SK-N-SH (cell line): ENCODE data around the gene DNAJA3. TPM values are rescaled to one million over a fixed set of nuclear protein-coding genes. Genes with fewer than 3 reads are reported as not detected.

Experiments
- CTCF ChIA-PET: fragments of 300-600, 350-600 bp; formaldehyde crosslinking; extraction: SDS; loops from one replicate; lab custom pipeline; 2021; lab: Yijun Ruan, JAX
- POLR2A ChIA-PET: fragments of 350-600 bp; sonication (Branson Sonifier 250); formaldehyde crosslinking; extraction: SDS; loops from one replicate; lab custom pipeline; 2020; ENCODE audit warnings: antibody characterized with exemption, inconsistent platforms; lab: Yijun Ruan, JAX
- DNase-seq: peaks from one replicate; pipeline ENCODE4 v3.0.0; 2012
- H2AFZ ChIP-seq: fragments of 200-600 bp; sonication (generic); 2 replicates; pipeline ENCODE4 v1.8.1; 2016; ENCODE audit warnings: antibody characterized with exemption, mild to moderate bottlenecking, low read depth
- H3F3A ChIP-seq: fragments of 200-600 bp; sonication (generic); replicated peaks from 2 replicates; pipeline ENCODE3; 2016; ENCODE audit warnings: antibody characterized with exemption, mild to moderate bottlenecking; ENCODE audit not compliant: insufficient read depth
- H3K27ac ChIP-seq, 2 experiments: fragments of 200-500 bp in 1 of 2; fragments of 200-600 bp in 1 of 2; sonication (Bioruptor generic) in 1 of 2; sonication (generic), shearing (Covaris generic) in 1 of 2; 2 replicates each; pipeline versions ENCODE4 v1.5.1 to v1.6.1; 2014 to 2016; ENCODE audit warnings: low read depth in 2 of 2, inconsistent platforms in 1 of 2, low read length in 1 of 2, mild to moderate bottlenecking in 1 of 2, mixed read lengths in 1 of 2
- H3K27me3 ChIP-seq: fragments of 200-600 bp; sonication (generic), shearing (Covaris generic); 2 replicates; pipeline ENCODE4 v1.6.1; 2016; ENCODE audit warnings: mixed run types; ENCODE audit not compliant: insufficient read depth
- H3K36me3 ChIP-seq, 2 experiments: fragments of 200-500 bp in 1 of 2; fragments of 200-600 bp in 1 of 2; sonication (Bioruptor generic) in 1 of 2; sonication (generic) in 1 of 2; replicated peaks in 1 of 2; 2 replicates each; pipeline versions ENCODE3 to v1.5.1; 2014 to 2016; ENCODE audit warnings: low read length in 1 of 2, mild to moderate bottlenecking in 1 of 2; ENCODE audit not compliant: insufficient read depth in 2 of 2, control insufficient read depth in 1 of 2
- H3K4me1 ChIP-seq, 2 experiments: fragments of 200-500 bp in 1 of 2; fragments of 200-600 bp in 1 of 2; sonication (Bioruptor generic) in 1 of 2; sonication (generic), shearing (Covaris generic) in 1 of 2; 2 replicates each; pipeline versions ENCODE4 v1.5.1 to v1.6.1; 2014 to 2016; ENCODE audit warnings: low read depth in 1 of 2, low read length in 1 of 2, mixed run types in 1 of 2; ENCODE audit not compliant: insufficient read depth in 2 of 2, control insufficient read depth in 1 of 2
- H3K4me2 ChIP-seq: fragments of 200-600 bp; sonication (generic), shearing (Covaris generic); 2 replicates; pipeline ENCODE4 v1.6.1; 2017; ENCODE audit warnings: mixed run types
- H3K4me3 ChIP-seq, 2 experiments: fragments of 200-500 bp in 1 of 2; fragments of 200-600 bp in 1 of 2; sonication (Bioruptor generic) in 1 of 2; sonication (generic), shearing (Covaris generic) in 1 of 2; 2 replicates each; pipeline versions ENCODE4 v1.5.1 to v1.8.1; 2014 to 2016; ENCODE audit warnings: low read depth in 2 of 2, inconsistent platforms in 1 of 2, low read length in 1 of 2, mild to moderate bottlenecking in 1 of 2, mixed read lengths in 1 of 2, moderate library complexity in 1 of 2
- H3K79me2 ChIP-seq: fragments of 200-600 bp; sonication (generic); 2 replicates; pipeline ENCODE4 v1.8.1; 2017; ENCODE audit warnings: mild to moderate bottlenecking; ENCODE audit not compliant: insufficient read depth
- H3K9ac ChIP-seq: fragments of 200-600 bp; sonication (generic); 2 replicates; pipeline ENCODE4 v1.6.1; 2017; ENCODE audit warnings: mixed run types
- H3K9me2 ChIP-seq: fragments of 200-600 bp; sonication (generic); 2 replicates; pipeline ENCODE4 v1.6.1; 2017; ENCODE audit warnings: mixed run types
- H3K9me3 ChIP-seq: fragments of 200-600 bp; sonication (generic); 2 replicates; pipeline ENCODE4 v1.6.1; 2017; ENCODE audit warnings: mixed run types, mild to moderate bottlenecking, moderate library complexity
- H4K20me1 ChIP-seq: fragments of 200-600 bp; sonication (generic); 2 replicates; pipeline ENCODE4 v1.6.1; 2017; ENCODE audit warnings: mild to moderate bottlenecking, mixed run types; ENCODE audit not compliant: insufficient read depth
- CTCF ChIP-seq: fragments of 200-600 bp; sonication (generic); IDR thresholded peaks from 2 replicates; pipeline ENCODE4 v1.6.1; 2017; ENCODE audit warnings: antibody characterized with exemption, mild to moderate bottlenecking, moderate library complexity
- FOXM1 ChIP-seq: IDR thresholded peaks from 2 replicates; pipeline ENCODE4 v1.4.0; 2012; ENCODE audit warnings: low read depth, mild to moderate bottlenecking
- GABPA ChIP-seq: IDR thresholded peaks from 2 replicates; pipeline ENCODE4 v1.4.0; 2012; ENCODE audit warnings: low read depth, mild to moderate bottlenecking
- MAX ChIP-seq: IDR thresholded peaks from 2 replicates; pipeline ENCODE4 v1.4.0; 2012; ENCODE audit warnings: low read depth
- MEF2A ChIP-seq: IDR thresholded peaks from 2 replicates; pipeline ENCODE4 v1.4.0; 2012; ENCODE audit warnings: low read depth, borderline replicate concordance
- NFIC ChIP-seq: IDR thresholded peaks from 2 replicates; pipeline ENCODE4 v1.4.0; 2012; ENCODE audit warnings: borderline replicate concordance
- PBX3 ChIP-seq: IDR thresholded peaks from 2 replicates; pipeline ENCODE4; 2012
- RFX5 ChIP-seq: IDR thresholded peaks from 2 replicates; pipeline ENCODE4 v1.6.1; 2012; ENCODE audit warnings: mild to moderate bottlenecking, improper control_type of control experiment, low read length
- SIN3A ChIP-seq: IDR thresholded peaks from 2 replicates; pipeline ENCODE4 v1.6.1; 2012; ENCODE audit warnings: low read depth, mild to moderate bottlenecking, low read length, moderate library complexity, borderline replicate concordance
- SMC3 ChIP-seq: IDR thresholded peaks from 2 replicates; pipeline ENCODE4 v1.6.1; 2012; ENCODE audit warnings: low read depth, low read length, improper control_type of control experiment
- TEAD4 ChIP-seq: IDR thresholded peaks from 2 replicates; pipeline ENCODE4 v1.4.0; 2012; ENCODE audit warnings: mild to moderate bottlenecking, borderline replicate concordance; ENCODE audit not compliant: insufficient read depth
- USF1 ChIP-seq: IDR thresholded peaks from 2 replicates; pipeline ENCODE4 v1.4.0; 2012; ENCODE audit warnings: low read depth, borderline replicate concordance
- USF2 ChIP-seq: fragments of 150-350 bp; IDR thresholded peaks from 2 replicates; pipeline ENCODE4 v1.6.1; 2017; ENCODE audit warnings: antibody characterized with exemption, low read length, low read depth, borderline replicate concordance
- WGBS: methylation state at CpG from one replicate; pipeline ENCODE4 v1.1.6; 2017; ENCODE audit warnings: low lambda C conversion rate; 5-methylcytosine and 5-hydroxymethylcytosine counted together
- polyA plus RNA-seq, 3 experiments: library from polyadenylated mRNA; depleted of rRNA; stranded (reverse); fragments of >200 nt; gene quantifications; 2 replicates each; pipeline ENCODE4 v1.2.3, GENCODE V29; 2012

DNAJA3 gene
- polyA plus RNA-seq, 1 of the 3 experiments (the other 2 are of a cell fraction), result 52.6 TPM

GRCh38 chr16:4376893-4377572 lies 48.6 kb upstream of the DNAJA3 start:
- ChIA-PET CTCF (interaction anchor here (0.9 to 32.1 kb wide), 10 partner anchors 9 to 107 kb away, joined by 3 to 558 read pairs (median 5); no protein-coding TSS in a partner anchor), POLR2A (interaction anchor here (2.1 kb wide), 1 partner anchor 15 kb away, joined by 11 read pairs; no protein-coding TSS in a partner anchor)
- Histone ChIP-seq H3K9me2 (no peaks in the 10 kb centered on the region), H2AFZ (no peak overlapping the region), H4K20me1 (peaks cover 59% of the 10 kb centered on the region), H3K4me2 (peak overlapping the region; percentile 91; the same call in 1 of the 2 replicates), H3F3A (peaks cover 24% of the 10 kb centered on the region), H3K4me1 (peaks cover 32 to 68% of the 10 kb centered on the region in 2 experiments), H3K27ac (peak overlapping the region in 1 of 2 experiments; percentile 76; a peak in 1 of 4 replicates), H3K4me3 (no peak overlapping the region), H3K9me3 (no peaks in the 10 kb centered on the region), H3K9ac (no peak overlapping the region; the same call in 1 of the 2 replicates), H3K27me3 (no peaks in the 10 kb centered on the region), H3K79me2 (peaks cover 67% of the 10 kb centered on the region), H3K36me3 (peaks cover 0 to 20% of the 10 kb centered on the region in 2 experiments)
- DNase-seq, result no peak
- no peak for TF ChIP-seq NFIC
- TF ChIP-seq RFX5, result no peak
- no peak for TF ChIP-seq SMC3
- TF ChIP-seq USF1, result no peak
- TF ChIP-seq SIN3A, result no peak
- TF ChIP-seq MAX, result no peak
- TF ChIP-seq CTCF, result no peak
- TF ChIP-seq FOXM1, result no peak
- 78% methylated on average over 18 of the region's 27 CpGs for WGBS

- ChIA-PET CTCF (interaction anchor here (0.9 to 32.1 kb wide), 10 partner anchors 9 to 108 kb away, joined by 3 to 558 read pairs (median 5); no protein-coding TSS in a partner anchor), POLR2A (interaction anchor here (2.1 kb wide), 1 partner anchor 14 kb away, joined by 11 read pairs; no protein-coding TSS in a partner anchor)
- Histone ChIP-seq H3F3A (peaks cover 21% of the 10 kb centered on the region), H4K20me1 (peaks cover 52% of the 10 kb centered on the region), H3K9me3 (no peaks in the 10 kb centered on the region), H3K9ac (no peak overlapping the region), H3K36me3 (peaks cover 0 to 26% of the 10 kb centered on the region in 2 experiments), H3K4me3 (no peak overlapping the region), H3K4me1 (peaks cover 32 to 68% of the 10 kb centered on the region in 2 experiments), H3K27me3 (no peaks in the 10 kb centered on the region), H3K9me2 (no peaks in the 10 kb centered on the region), H2AFZ (no peak overlapping the region), H3K27ac (no peak overlapping the region; a peak in 1 of 4 replicates), H3K4me2 (peak overlapping the region; percentile 15; the same call in 1 of the 2 replicates), H3K79me2 (peaks cover 60% of the 10 kb centered on the region)
- no peak for TF ChIP-seq MEF2A
- no peak for TF ChIP-seq GABPA
- no peak for TF ChIP-seq PBX3
- TF ChIP-seq SMC3, result no peak
- no peak for TF ChIP-seq USF2
- no peak for TF ChIP-seq TEAD4
- no peak for DNase-seq
- 73% methylated on average over 5 of the region's 12 CpGs for whole genome bisulfite sequencing
Measured at GRCh38 chr16:4377573-4378154, 48.0 kb upstream of the DNAJA3 start.
